ENCODE data around the gene MICA. TPM values are rescaled to one million over a fixed set of nuclear protein-coding genes. Genes with fewer than 3 reads are reported as not detected.
"Not testable (repeated sequence)": the region's sequence is repeated elsewhere in the genome, so short reads cannot be mapped to it uniquely, and the experiment has no call there.

MICA gene
- total RNA-seq, 1 donor from 2014 or later, result 19.2 TPM

GRCh38 chr6:31363811-31364210 lies 39.6 kb upstream of the MICA start:
- Histone ChIP-seq H3K36me3 (no peaks in the 10 kb centered on the region), H3K27ac (no peak overlapping the region), H3K4me1 (peaks cover 0 to 3% of the 10 kb centered on the region in 2 donors), H3K4me3 (no peak overlapping the region), H3K27me3 (no peaks in the 10 kb centered on the region), H3K9me3 (no peaks in the 10 kb centered on the region)
- DNase-seq (ENCODE audit: low spot score in 2 of 2), result no peak
- TF ChIP-seq CTCF (IDR thresholded peaks at IDR 0.05), result no peak
- intact Hi-C loops (cut with DNase I), result no loop called here

- Histone ChIP-seq H3K4me3 (no peak overlapping the region), H3K27ac (no peak overlapping the region), H3K4me1 (peaks cover 0 to 3% of the 10 kb centered on the region in 2 donors), H3K36me3 (no peaks in the 10 kb centered on the region), H3K9me3 (no peaks in the 10 kb centered on the region), H3K27me3 (no peaks in the 10 kb centered on the region)
- intact Hi-C loops (cut with DNase I), result no loop called here
- no peak for TF ChIP-seq CTCF (IDR thresholded peaks at IDR 0.05)
- no peak for DNase-seq (ENCODE audit: low spot score in 2 of 2)
Observed at GRCh38 chr6:31365864-31366263, 37.5 kb upstream of the MICA start.

GRCh38 chr6:31366693-31367470 lies 36.5 kb upstream of the MICA start:
- no peaks in the 10 kb centered on the region for H3K36me3 ChIP-seq
- peaks cover 0 to 3% of the 10 kb centered on the region in 2 donors for H3K4me1 ChIP-seq
- intact Hi-C loops (cut with DNase I), result loop anchor here (1.0 kb wide), 2 partner anchors 170 to 230 kb away; no protein-coding TSS in a partner anchor
- H3K27me3 ChIP-seq, result no peaks in the 10 kb centered on the region
- H3K27ac ChIP-seq, result no peak overlapping the region
- DNase-seq (ENCODE audit: low spot score in 2 of 2), result peak; percentile 52 to 87
- TF ChIP-seq CTCF (IDR thresholded peaks at IDR 0.05), result peak; percentile 89 to 93 (median 93)
- H3K9me3 ChIP-seq, result peaks cover 0 to 2% of the 10 kb centered on the region in 2 donors
- peak overlapping the region; percentile 46 to 57 for H3K4me3 ChIP-seq

- H3K36me3 ChIP-seq, result no peaks in the 10 kb centered on the region
- DNase-seq (ENCODE audit: low spot score in 2 of 2), result no peak
- H3K4me1 ChIP-seq, result peaks cover 0 to 3% of the 10 kb centered on the region in 2 donors
- no peak for TF ChIP-seq CTCF (IDR thresholded peaks at IDR 0.05)
- H3K27me3 ChIP-seq, result no peaks in the 10 kb centered on the region
- no peak overlapping the region for H3K27ac ChIP-seq
- H3K9me3 ChIP-seq, result peaks cover 0 to 6% of the 10 kb centered on the region in 2 donors
- intact Hi-C loops (cut with DNase I), result no loop called here
- no peak overlapping the region for H3K4me3 ChIP-seq
Observed at GRCh38 chr6:31368461-31368860, 34.9 kb upstream of the MICA start.

- H3K4me1 ChIP-seq; H3K36me3 ChIP-seq; intact Hi-C loops (cut with DNase I); H3K9me3 ChIP-seq; DNase-seq (ENCODE audit: low spot score in 2 of 2); H3K4me3 ChIP-seq; H3K27me3 ChIP-seq; H3K27ac ChIP-seq: not testable (repeated sequence)
Observed at GRCh38 chr6:31374118-31374517, 29.3 kb upstream of the MICA start.

DNA sequence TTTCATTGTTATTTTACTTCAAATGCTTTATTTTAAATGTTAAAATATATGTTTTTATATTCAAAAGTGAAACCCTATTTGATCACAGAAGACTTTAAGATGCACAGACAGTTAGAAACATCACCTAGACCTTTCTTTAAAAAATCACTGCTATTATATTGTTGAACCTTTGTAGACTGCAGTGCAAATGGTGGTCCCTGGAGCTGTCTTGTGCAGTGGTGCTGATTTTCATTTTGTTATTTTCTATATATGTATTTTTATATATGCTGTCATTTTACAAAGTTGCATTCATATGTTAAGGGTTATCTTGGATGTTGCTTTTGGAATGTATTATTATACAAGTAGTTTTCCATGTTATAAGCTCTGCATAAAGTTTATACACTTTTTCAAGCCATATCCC lies 27.7 kb upstream of the MICA start:
- H3K27me3 ChIP-seq, result no peaks in the 10 kb centered on the region
- no peaks in the 10 kb centered on the region for H3K36me3 ChIP-seq
- H3K9me3 ChIP-seq, result peaks cover 0 to 6% of the 10 kb centered on the region in 2 donors
- intact Hi-C loops (cut with DNase I), result no loop called here
- DNase-seq (ENCODE audit: low spot score in 2 of 2), result no peak
- TF ChIP-seq CTCF (IDR thresholded peaks at IDR 0.05), result no peak
- H3K4me1 ChIP-seq, result no peaks in the 10 kb centered on the region
- H3K4me3 ChIP-seq, result no peak overlapping the region
- no peak overlapping the region for H3K27ac ChIP-seq
